Activated naive CD8-positive, alpha-beta T cell treated with anti-CD3 and anti-CD28 coated beads, Interleukin-2, amount 50 U/mL, for 16 hours (primary cell): ENCODE data around the gene INPP4B.
"Not testable (repeated sequence)": the region's sequence is repeated elsewhere in the genome, so short reads cannot be mapped to it uniquely, and the experiment has no call there.

Source experiments
- DNase-seq: peaks from one replicate; pipeline ENCODE4 v3.0.0-alpha.2; 2020; ENCODE audit warnings: low read depth, low spot score

INPP4B gene

GRCh38 chr4:142544594-142544993 is 301.5 kb downstream of the INPP4B start:
- no peak for DNase-seq

GRCh38 chr4:142544039-142544438 is 302.1 kb downstream of the INPP4B start:
- DNase-seq, result no peak

- no peak for DNase-seq
Observed at GRCh38 chr4:142540483-142540804, 305.7 kb downstream of the INPP4B start.

GRCh38 chr4:142539796-142540482 is 306.2 kb downstream of the INPP4B start:
- no peak for DNase-seq

GRCh38 chr4:142535009-142535408 is 311.1 kb downstream of the INPP4B start:
- DNase-seq, result no peak

DNA sequence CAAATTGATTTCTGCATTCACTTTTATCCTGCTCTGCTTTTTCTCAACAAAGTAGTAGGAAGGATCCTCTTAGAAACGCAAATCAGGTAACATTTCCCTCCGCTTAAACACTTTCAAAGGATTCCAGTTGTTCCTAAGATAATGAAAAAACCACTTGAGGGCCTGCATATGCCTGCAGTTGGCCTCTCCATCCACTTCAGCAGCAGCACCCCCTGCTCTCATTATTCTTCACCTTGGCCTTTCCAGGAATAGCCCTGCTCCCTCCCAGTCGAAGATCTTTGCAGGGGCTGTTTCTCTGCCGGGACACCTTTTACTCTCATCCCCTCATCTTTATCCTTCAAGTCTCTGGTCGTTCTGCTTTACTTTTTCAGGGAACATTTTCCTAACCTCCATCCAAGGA is 314.0 kb downstream of the INPP4B start:
- no peak for DNase-seq

DNA sequence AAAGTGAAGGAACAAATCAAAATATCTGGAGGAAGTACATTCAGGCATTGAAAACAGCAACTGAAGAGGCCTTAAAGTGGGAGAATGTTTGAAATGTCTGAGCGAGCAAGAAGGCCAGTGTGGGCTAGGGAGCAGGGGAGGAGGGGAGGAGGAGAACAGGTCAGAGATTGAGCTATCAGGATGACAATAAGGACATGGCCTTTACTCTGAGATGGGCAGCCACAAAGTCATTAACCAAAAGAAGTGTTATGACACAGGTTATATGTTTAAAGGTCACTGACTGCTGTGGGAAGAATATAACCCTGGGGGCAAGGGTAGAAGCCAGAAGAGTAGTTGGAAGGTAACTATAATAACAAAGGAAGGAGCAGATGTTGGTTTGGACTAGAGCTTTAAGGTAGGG is 315.4 kb downstream of the INPP4B start:
- DNase-seq, result no peak

- no peak for DNase-seq
Observed at GRCh38 chr4:142528433-142528832, 317.7 kb downstream of the INPP4B start.

DNA sequence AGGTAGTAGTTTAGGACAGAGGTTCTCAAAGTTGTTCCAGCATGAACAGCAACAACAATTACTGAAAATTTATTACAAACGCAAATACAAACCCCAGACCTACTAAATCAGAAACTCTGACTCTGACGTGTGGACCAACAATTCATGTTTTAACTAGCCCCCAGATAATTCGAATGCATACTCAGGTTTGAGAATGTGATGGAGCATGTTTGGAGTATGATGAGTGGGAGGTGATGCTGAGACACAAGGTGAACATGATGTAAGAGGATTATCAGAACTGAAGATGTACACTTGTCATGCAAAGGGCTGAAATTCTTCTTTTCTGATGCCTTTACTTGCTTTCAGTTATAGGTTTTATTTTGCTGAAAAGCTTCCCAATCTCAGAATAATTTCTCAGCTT is 323.0 kb downstream of the INPP4B start:
- no peak for DNase-seq

DNA sequence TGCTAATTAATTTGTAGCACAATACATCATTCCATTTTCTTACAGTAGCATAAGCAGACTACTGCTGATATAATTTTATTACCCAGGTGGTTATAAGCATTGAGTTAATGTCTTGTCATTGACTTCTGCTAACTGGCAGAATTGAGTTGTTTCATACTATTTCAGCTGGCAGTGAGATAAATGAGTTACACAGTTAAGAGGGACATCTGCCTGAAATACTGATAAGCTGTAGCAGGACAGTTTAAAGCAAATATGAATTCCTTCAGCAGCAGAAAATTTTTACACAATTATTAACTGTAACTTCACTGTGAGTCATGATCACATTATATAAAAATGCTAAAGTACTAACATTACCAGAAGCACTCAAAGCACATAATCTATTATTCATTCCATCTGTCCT is 326.8 kb downstream of the INPP4B start:
- no peak for DNase-seq

- no peak for DNase-seq
Observed at GRCh38 chr4:142516686-142517526, 329.2 kb downstream of the INPP4B start.

- DNase-seq, result no peak
Observed at GRCh38 chr4:142512161-142512560, 333.9 kb downstream of the INPP4B start.

DNA sequence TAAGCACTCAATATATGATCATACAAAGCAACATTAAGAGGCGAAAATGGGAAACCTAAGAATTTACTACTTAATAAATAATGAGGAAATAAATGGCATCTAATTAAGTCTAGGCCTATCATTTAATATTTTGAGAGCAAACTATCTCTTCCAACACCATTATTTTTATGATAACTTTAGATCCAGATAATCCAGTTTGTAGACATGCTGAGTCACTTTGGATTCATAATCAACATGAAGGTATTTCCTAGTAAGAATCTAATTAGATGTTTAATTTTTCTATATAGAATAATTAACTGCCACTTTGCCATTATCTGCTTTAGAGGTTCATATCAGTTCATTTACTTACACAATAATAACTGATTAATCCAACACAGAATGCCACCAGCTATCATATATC is 336.2 kb downstream of the INPP4B start:
- DNase-seq, result no peak

DNA sequence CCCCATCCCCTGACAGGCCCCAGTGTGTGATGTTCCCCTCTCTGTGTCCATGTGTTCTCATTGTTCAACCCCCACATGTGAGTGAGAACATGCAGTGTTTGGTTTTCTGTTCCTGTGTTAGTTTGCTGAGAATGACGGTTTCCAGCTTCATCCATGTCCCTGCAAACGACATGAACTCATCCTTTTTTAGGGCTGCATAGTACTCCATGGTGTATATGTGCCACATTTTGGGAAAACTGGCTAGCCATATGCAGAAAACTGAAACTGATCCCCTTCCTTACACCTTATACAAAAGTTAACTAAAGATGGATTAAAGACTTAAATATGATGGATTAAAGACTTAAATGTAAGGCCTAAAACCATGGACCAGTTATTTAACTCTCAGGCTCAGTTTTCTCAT is 336.7 kb downstream of the INPP4B start:
- not testable (repeated sequence) for DNase-seq

DNA sequence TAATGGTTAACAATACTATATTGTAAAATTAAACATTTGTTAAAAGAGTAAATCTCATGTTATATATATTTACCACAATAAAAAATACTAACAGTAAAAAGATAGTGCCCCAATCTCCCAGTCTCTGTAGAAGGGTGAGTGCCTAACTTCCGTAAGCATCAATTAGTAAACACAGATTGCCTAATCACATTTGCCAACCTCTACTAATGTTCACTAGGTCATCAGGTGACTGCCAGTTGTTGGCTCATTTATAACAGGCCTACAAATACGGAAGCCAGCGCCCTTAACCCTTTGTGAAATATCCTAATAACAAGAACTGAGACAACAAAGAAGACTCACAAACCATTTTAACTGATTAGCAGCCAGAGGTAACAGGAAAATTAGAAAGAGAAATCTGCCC is 345.1 kb downstream of the INPP4B start:
- no peak for DNase-seq

DNA sequence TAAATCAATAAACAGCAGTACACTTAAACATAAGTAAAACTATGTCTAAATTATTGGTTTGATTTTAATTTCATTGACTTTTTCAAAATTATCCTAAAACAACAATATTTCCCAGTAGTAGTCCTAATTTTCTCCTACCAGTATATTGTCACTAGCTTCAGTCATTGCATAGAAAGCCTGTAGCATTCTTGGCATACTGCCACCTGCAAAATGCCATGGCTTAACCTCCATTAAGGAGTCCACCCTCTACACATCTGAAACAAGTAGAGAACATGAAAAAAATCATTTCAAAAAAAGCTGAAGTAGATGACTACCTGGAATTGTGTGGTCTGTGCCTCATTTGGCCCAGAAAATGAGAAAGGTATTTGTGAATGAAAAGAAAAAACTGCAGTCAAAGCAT is 348.5 kb downstream of the INPP4B start:
- no peak for DNase-seq

GRCh38 chr4:142493255-142494110 is 352.6 kb downstream of the INPP4B start:
- DNase-seq, result no peak

GRCh38 chr4:142485452-142485851 is 360.6 kb downstream of the INPP4B start:
- DNase-seq, result no peak

GRCh38 chr4:142480244-142480643 is 365.9 kb downstream of the INPP4B start:
- DNase-seq, result no peak

DNA sequence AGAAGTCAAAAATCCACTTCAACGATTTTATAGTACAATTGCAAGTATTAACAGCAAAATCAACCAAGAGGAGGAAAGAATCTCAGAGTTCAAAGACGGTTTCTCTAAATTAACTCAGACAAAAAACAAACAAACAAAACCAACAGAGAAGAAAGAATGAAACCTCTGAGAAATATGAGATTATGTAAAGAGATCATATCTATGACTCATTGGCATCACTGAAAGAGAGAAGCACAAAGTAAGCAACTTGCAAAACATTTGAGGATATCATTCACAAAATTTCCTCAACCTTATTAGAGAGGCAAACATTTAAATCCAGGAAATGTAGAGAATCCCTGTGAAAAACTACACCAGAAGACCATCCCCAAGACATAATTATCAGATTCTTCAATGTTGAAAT is 370.4 kb downstream of the INPP4B start:
- DNase-seq, result no peak

- no peak for DNase-seq
Observed at GRCh38 chr4:142474398-142475087, 371.6 kb downstream of the INPP4B start.

GRCh38 chr4:142473960-142474338 is 372.2 kb downstream of the INPP4B start:
- no peak for DNase-seq
